Measurements from ENCODE around the gene UBIAD1.
"Not testable (repeated sequence)": the region's sequence is repeated elsewhere in the genome, so short reads cannot be mapped to it uniquely, and the experiment has no call there.

Gene UBIAD1

GRCh38 chr1:11279630-11280029 is 6.6 kb downstream of the UBIAD1 start:
- no peak for DNase-seq (ENCODE audit: low spot score)

GRCh38 chr1:11280719-11281376 is 7.8 kb downstream of the UBIAD1 start:
- DNase-seq (ENCODE audit: low spot score) = no peak

GRCh38 chr1:11281518-11282331 is 8.7 kb downstream of the UBIAD1 start:
- no peak for DNase-seq (ENCODE audit: low spot score)

- no peak for DNase-seq (ENCODE audit: low spot score)
These were observed 10.2 kb downstream of the UBIAD1 start for GRCh38 chr1:11283151-11283550.

- no peak for DNase-seq (ENCODE audit: low spot score)
These were observed 11.8 kb downstream of the UBIAD1 start for GRCh38 chr1:11284784-11285183.

- DNase-seq (ENCODE audit: low spot score) = no peak
These were observed 13.1 kb downstream of the UBIAD1 start for GRCh38 chr1:11285883-11286734.

- no peak for DNase-seq (ENCODE audit: low spot score)
These were observed 13.9 kb downstream of the UBIAD1 start for GRCh38 chr1:11286735-11287410.

GRCh38 chr1:11289064-11289463 is 16.1 kb downstream of the UBIAD1 start:
- DNase-seq (ENCODE audit: low spot score) = no peak

GRCh38 chr1:11291049-11291448 is 18.1 kb downstream of the UBIAD1 start:
- DNase-seq (ENCODE audit: low spot score) = no peak

- DNase-seq (ENCODE audit: low spot score) = no peak
These were observed 20.9 kb downstream of the UBIAD1 start for GRCh38 chr1:11293856-11294255.

GRCh38 chr1:11294951-11295350 is 22.0 kb downstream of the UBIAD1 start:
- no peak for DNase-seq (ENCODE audit: low spot score)

- no peak for DNase-seq (ENCODE audit: low spot score)
These were observed 22.9 kb downstream of the UBIAD1 start for GRCh38 chr1:11295905-11296304.

GRCh38 chr1:11297774-11298173 is 24.8 kb downstream of the UBIAD1 start:
- DNase-seq (ENCODE audit: low spot score) = not testable (repeated sequence)

GRCh38 chr1:11298390-11299224 is 25.6 kb downstream of the UBIAD1 start:
- no peak for DNase-seq (ENCODE audit: low spot score)

GRCh38 chr1:11299225-11299574 is 26.2 kb downstream of the UBIAD1 start:
- no peak for DNase-seq (ENCODE audit: low spot score)

GRCh38 chr1:11301601-11302000 is 28.6 kb downstream of the UBIAD1 start:
- DNase-seq (ENCODE audit: low spot score) = no peak

GRCh38 chr1:11302366-11302765 is 29.4 kb downstream of the UBIAD1 start:
- DNase-seq (ENCODE audit: low spot score) = no peak

- not testable (repeated sequence) for DNase-seq (ENCODE audit: low spot score)
These were observed 32.5 kb downstream of the UBIAD1 start for GRCh38 chr1:11305516-11305915.

GRCh38 chr1:11307852-11308251 is 34.9 kb downstream of the UBIAD1 start:
- no peak for DNase-seq (ENCODE audit: low spot score)

- no peak for DNase-seq (ENCODE audit: low spot score)
These were observed 35.8 kb downstream of the UBIAD1 start for GRCh38 chr1:11308699-11309224.

GRCh38 chr1:11309385-11309784 is 36.4 kb downstream of the UBIAD1 start:
- DNase-seq (ENCODE audit: low spot score) = no peak

All from ecto neural progenitor cell (in vitro differentiated cells).